ENCODE results near the gene WFIKKN1.

DNA sequence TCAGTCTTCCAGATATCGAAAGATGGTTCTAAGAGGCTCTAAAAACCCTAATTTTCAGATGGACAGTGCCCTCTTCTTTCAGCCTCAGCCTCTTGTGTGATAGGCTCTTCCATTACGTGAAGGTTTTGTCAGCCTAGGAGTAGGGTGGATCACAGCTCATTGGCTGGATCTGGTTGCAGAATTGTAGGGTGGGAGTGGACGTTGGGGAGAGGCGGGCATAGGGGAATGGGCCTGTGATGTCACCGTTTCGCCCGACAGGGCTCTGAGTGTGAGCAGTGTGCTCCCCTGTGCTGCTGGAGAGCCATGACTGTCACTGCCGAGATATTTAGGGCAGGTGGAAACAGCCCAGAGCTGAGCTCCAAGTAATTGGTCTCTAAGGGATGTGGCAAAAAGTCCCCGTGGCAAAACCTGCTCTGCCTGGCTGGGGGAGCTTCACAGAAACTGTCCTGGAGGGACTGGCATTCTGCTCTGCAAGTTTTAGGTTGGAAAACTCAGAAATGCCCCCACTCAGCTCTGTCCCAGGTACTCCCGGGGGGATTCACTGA, 6.2 kb upstream of the WFIKKN1 start:
- TF ChIP-seq ZNF70 (CRISPR knock-in tag; IDR thresholded peaks at IDR 0.05) = no peak
- TF ChIP-seq, protein P1, sequence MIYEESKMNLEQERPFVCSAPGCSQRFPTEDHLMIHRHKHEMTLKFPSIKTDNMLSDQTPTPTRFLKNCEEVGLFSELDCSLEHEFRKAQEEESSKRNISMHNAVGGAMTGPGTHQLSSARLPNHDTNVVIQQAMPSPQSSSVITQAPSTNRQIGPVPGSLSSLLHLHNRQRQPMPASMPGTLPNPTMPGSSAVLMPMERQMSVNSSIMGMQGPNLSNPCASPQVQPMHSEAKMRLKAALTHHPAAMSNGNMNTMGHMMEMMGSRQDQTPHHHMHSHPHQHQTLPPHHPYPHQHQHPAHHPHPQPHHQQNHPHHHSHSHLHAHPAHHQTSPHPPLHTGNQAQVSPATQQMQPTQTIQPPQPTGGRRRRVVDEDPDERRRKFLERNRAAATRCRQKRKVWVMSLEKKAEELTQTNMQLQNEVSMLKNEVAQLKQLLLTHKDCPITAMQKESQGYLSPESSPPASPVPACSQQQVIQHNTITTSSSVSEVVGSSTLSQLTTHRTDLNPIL (CRISPR knock-in tag; IDR thresholded peaks at IDR 0.05; ENCODE audit: low read depth) = no peak
- no peak for TF ChIP-seq ARNTL (CRISPR knock-in tag; IDR thresholded peaks at IDR 0.05; ENCODE audit: borderline replicate concordance, low read depth)
- no peak for TF ChIP-seq ZFP30 (CRISPR knock-in tag; IDR thresholded peaks at IDR 0.05)
- TF ChIP-seq, protein P2, sequence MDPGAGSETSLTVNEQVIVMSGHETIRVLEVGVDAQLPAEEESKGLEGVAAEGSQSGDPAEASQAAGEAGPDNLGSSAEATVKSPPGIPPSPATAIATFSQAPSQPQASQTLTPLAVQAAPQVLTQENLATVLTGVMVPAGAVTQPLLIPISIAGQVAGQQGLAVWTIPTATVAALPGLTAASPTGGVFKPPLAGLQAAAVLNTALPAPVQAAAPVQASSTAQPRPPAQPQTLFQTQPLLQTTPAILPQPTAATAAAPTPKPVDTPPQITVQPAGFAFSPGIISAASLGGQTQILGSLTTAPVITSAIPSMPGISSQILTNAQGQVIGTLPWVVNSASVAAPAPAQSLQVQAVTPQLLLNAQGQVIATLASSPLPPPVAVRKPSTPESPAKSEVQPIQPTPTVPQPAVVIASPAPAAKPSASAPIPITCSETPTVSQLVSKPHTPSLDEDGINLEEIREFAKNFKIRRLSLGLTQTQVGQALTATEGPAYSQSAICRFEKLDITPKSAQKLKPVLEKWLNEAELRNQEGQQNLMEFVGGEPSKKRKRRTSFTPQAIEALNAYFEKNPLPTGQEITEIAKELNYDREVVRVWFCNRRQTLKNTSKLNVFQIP (CRISPR knock-in tag; IDR thresholded peaks at IDR 0.05; ENCODE audit: borderline replicate concordance, low read depth) = no peak
- TF ChIP-seq TCF4 (CRISPR knock-in tag; IDR thresholded peaks at IDR 0.05; ENCODE audit: borderline replicate concordance) = no peak
- TF ChIP-seq RARB (CRISPR knock-in tag; IDR thresholded peaks at IDR 0.05) = no peak
- no peak for TF ChIP-seq SNAI2 (CRISPR knock-in tag; IDR thresholded peaks at IDR 0.05)
- TF ChIP-seq ZNF565 (CRISPR knock-in tag; conservative IDR thresholded peaks at IDR 0.05; ENCODE audit: low read depth) = no peak

Data from SK-N-SH treated with all-trans-retinoic acid at 6 μM for 48 hours (cell line).